Coronary artery (tissue), 2 donors: ENCODE measurements around the gene SI.

Source experiments
- DNase-seq: peaks from one replicate; pipeline ENCODE4 v3.0.0-alpha.2; 2017; ENCODE audit warnings: low spot score
- H3K27ac ChIP-seq, 2 donors: fragments of 200-600 bp; sonication (generic); one replicate each; pipeline ENCODE4 v1.5.1; 2016 to 2019
- H3K4me3 ChIP-seq: fragments of 200-600 bp; sonication (generic); 2 replicates; pipeline ENCODE4 v1.5.1; 2016; ENCODE audit warnings: mild to moderate bottlenecking, moderate library complexity
- TF ChIP-seq, protein P1 (sequence below): fragments of 200-600 bp; sonication (generic); IDR thresholded peaks from one replicate; pipeline ENCODE4 v1.5.1; 2019; ENCODE audit warnings: antibody characterized with exemption

The SI gene

DNA sequence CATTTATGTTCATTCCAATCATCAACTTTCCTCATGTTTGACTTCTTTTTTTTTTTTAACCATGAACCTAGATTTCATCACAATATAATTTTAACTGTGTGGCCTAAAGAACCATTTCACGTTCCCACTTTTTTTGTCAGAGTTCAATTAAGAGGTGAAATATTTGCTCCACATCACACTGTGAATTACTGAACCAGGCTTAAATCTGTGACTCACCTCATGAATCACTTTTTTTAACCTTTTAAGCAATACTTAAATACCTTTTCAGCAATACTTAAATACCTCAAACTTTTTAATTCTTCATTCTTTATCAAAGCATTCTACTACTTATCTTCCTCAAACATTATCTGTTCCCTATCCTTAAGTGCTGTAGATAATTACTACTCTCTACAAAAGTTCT lies 137.6 kb downstream of the SI start:
- TF ChIP-seq, protein P1, sequence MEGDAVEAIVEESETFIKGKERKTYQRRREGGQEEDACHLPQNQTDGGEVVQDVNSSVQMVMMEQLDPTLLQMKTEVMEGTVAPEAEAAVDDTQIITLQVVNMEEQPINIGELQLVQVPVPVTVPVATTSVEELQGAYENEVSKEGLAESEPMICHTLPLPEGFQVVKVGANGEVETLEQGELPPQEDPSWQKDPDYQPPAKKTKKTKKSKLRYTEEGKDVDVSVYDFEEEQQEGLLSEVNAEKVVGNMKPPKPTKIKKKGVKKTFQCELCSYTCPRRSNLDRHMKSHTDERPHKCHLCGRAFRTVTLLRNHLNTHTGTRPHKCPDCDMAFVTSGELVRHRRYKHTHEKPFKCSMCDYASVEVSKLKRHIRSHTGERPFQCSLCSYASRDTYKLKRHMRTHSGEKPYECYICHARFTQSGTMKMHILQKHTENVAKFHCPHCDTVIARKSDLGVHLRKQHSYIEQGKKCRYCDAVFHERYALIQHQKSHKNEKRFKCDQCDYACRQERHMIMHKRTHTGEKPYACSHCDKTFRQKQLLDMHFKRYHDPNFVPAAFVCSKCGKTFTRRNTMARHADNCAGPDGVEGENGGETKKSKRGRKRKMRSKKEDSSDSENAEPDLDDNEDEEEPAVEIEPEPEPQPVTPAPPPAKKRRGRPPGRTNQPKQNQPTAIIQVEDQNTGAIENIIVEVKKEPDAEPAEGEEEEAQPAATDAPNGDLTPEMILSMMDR: no peak
- Histone ChIP-seq H3K27ac (no peak overlapping the region), H3K4me3 (no peak overlapping the region)
- no peak for DNase-seq

GRCh38 chr3:164929642-164930041 lies 148.7 kb downstream of the SI start:
- DNase-seq: no peak
- TF ChIP-seq, protein P1: no peak
- H3K27ac ChIP-seq: no peak overlapping the region
- H3K4me3 ChIP-seq: no peak overlapping the region
